Midbrain (tissue), 1 donor: ENCODE measurements around the gene ZNF516.

Experiments
- DNase-seq: peaks from one replicate; lab custom pipeline; 2025; lab: John Stamatoyannopoulos, UW

Gene ZNF516

DNA sequence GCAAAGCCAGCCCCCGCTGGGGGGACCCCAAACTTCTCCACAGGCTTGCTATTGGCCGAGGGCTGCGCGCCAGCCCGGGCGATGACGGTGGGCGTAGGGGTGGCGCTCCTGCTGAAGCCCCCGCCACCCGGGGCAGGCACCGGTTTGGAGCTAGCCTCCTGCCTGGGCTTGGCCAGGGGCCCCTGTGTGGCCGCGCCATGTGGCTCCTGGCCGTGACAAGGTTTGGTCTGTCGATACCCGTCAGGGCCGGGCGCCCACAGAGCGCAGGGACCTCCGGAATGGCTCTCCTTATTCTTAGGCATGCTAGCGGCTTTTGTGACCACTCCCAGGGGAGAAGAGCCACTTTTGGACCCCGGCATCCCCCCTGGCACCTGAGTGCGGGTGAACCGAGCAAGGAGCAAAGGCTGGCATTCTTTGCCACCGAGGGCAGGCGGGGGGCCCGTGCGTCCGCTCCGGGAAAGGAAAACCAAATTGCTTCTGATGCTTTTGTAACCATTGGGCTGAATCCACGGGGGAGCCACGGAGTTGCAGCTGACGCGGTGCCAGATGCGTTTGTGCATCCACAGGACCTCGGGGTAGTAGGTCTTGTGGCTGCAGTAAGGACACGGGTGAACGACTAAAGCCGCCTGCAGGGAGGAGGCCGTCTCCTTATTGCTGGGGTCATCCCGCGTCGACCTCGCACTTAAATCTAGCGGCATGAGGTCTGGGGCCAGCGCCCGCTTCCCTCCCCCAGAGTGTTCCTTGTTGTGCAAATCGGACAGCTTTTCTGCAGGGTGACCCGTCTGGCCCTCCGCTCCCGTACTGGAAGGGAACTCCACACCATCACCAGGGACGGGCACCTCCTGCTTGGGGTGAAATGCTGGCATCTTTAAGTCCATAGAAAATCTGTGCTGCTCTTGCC, 115.6 kb downstream of the ZNF516 start:
- DNase-seq = no peak

DNA sequence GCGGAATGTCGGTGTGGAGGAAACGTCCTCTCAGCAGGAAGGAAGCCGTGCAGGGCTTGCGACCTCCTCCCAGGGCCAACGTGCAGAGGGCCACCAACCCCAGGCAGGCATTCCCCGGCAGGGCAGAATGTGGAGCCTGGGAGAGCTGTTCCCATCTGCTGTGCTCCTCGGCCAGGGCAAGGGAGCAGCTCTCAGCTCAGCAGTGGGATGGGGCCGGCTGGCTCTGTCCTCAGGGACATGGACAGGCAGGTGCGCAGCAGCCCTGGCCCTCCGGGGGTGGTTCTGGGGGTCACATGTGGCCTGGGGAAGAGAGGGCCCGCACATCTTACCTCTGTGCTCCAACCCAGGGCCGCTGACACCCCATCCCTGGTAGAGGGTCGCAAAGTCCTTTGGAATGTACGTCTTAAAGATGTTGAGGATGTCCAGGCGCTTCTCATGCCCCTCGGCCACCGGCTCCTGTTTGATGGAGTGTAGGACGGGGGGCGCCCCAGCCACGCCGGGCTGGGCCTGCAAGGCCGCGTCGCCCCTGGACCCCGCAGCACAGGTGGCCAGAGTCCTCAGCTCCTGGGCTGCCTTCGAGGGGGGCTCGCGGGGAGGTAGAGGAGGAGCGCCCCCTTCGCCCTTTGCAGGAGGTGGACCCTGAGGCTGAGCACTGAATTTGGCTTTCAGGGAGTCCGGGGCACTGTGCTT, 116.4 kb downstream of the ZNF516 start:
- no peak for DNase-seq

DNA sequence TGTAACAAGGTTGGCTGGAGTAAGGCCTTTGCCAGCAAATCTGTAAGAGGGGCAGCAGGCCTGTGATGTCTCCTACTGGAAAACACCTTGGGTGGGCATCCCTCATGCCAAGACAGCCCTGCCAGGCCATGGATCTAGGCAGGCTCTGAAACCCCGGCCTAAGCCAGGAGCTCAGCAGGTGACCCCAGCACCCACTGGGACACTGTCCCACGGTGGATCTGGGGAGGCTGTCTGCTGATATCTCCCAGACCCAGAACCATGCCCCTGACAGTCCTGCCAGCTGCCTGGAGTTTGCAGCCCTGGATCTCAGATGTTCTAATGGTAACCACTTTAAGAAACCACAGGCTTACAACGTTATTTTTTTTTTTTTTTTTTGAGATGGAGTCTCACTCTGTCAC, 117.7 kb downstream of the ZNF516 start:
- DNase-seq = no peak

DNA sequence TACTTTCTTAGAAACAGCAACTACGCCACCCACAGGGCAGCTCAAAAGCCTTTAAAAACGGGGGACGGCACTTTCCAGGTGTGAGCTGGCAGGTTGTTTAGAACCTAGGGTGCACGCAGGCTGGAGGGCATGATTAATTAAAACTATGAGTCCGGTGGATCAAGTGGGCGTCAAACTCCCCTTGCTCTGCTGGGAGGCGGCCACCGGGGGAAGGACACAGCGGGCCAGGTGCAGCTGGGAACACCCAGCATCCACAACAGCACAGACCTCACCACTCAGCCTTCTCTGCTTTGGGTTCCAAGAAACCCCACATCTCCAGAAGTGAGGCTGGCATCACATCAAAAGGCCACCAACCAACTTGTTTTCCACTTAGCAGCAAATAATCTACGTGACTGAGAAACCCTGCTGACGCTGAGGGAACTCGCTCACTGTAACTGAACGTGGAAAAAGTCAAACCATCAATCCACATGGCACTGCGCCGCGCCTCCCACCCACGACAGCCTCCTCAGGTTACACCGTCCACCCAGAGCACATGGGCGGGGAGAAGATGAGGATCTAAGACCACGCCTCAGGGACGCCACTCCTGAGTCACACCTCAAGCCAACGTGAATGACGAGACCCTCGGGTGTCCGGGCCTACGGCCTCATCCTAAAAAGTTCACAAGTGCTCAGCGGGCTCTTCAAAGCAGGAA, 118.2 kb downstream of the ZNF516 start:
- no peak for DNase-seq

DNA sequence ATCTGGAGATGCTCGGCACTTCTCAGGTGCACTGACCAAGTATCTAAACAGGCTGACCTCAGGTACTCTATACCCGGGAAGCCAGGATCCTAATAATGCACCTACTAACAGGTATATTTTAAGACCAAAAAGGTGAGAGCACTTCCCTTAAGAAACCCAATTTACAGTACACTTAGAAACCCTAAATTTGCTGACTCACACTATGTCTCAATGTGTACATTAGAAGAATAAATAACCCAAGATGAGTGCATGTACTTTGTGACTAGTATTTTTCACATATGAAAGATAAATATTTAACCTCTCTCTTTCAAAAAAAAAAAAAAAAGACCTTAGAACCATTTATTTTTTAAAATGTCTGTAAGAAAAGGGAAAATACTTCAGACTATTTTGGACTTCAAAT, 118.8 kb downstream of the ZNF516 start:
- DNase-seq = no peak

DNA sequence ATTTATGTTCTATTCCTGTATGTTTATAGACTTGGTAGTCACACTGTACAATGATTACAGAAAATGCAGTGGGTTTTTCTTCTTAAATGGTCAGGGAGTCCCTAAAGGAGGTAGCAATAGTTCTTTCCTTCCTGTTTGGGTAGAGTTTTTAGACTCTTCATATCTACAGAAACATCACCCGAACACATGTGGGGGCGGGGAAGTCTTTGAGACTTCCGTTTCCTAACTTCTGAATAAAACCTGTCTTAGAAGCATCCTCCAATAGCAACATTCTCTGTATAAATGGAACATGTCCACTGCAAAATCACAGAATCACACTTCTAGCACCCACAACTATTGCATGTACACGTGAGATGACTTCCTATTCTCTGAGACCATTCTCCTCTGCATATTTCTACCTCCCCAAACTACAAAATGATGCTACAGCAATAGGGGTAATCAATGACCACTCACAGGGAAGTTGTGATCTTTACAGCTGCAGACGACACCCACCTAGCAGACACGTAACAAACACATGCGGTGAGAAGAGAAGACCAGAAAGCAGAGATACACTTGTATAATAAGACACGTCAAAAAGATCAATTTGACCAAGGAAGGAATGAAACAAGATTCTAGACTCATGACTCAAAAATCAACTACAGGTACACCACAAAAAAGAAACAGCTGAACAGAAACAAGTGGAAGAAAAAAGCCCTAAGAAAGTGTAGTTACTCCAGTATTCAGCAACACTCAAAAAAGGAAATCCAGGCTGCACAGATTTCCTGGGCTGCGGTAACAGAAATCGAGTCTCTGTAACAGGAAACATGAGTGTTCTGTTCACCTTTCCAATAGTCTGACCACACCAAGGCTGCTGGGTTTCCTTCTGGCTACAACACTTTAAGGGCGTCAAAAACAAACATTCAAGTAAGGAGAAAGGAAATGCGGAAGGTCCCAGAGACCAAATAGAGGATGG, 120.4 kb downstream of the ZNF516 start:
- DNase-seq = no peak

DNA sequence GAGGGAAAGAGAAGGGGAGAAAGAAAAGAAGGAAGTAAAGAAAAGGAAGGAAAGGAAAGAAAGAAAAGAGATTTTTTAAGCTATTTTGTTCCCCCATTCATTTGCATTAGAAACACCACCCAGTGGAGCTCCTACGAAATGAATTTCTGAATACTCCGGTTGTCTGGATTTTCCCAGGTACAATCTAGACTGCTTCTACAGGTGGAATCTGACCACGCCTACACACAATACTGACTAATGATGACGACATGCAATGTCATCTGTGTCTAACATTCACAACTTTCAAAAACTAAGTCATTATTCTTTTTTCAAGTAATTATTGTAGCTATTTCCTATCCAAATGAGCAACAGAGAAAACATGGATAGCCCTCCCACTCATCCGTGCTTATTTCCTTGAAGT, 121.7 kb downstream of the ZNF516 start:
- DNase-seq = no peak

DNA sequence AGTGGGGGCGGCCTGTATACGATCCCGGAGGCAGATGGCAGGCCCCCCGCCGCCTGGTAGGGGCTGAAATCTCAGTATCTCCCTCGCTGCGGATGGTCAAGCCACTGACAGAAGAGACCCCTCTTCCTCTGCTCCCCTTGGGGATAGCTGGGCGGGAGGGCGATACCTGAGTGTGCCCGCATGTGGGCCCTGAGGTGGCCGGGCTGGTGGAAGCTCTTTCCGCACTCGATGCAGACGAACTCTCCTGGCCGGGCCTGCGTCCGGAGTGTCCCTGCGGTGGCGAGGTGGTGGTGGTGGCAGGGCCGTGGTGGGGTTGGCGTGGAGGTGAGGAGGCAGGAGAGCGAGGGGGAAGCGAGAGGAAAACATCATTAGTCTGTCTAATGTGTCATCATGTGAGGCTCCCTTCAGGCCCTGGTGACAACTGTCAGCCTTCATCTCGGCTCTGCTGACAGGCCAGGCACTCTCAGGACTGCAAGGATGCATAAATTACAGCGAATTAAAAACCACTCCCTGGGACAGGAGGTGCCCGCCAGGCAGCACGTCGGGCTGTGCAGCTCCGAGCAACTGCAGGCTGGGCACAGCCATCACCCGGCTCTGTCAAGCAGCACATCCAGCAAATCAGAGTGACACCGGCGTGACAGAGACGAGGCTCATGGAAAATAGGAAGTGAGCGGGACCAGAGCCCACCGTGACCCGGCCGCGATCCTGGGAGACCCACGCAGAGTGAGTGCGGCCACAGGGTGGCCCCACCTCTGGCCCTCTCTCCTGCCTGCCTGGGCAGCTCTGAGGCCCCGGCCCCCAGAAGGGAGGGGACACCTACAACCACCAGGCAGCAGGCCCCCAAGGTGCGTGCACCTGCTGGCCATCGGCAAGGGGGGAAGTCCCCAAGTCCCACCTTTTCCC, 123.5 kb downstream of the ZNF516 start:
- no peak for DNase-seq

DNA sequence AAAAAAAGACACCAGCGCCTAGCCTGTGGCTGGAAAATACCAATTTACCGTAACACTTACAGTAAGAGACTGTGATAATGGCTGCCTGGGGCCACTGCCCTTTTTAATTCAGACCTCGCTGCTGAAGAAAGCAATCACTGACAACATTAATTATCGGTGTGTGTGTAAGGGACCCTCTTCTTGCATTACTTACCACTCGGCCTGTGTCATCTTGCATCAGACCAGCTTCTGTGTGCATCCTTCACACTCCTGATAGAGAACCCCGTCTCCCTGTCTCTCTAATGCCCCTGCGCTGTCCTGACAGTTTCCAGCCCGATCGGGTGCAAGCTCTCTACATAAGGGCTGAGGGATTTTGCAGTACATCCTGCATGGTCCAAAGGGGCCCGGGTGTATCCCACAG, 124.4 kb downstream of the ZNF516 start:
- DNase-seq = no peak

DNA sequence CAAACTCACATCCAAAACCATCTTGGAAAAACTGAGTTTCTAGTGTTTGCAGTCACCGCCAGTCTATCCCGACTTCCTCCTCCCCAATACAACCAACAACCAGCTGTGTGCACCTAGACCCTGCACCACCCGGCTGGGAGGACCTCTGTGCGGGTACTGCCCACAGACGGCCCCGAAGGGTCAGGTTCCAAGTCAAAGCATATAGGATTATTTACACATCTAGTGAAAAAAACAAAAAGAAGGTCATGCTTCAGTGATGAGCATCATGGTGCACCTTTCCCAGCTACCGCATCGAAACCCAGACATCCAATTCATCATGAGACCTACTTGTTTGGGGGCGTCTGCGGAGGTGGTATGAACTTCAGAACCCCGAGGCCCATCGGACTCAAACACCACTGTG, 124.8 kb downstream of the ZNF516 start:
- DNase-seq = no peak

DNA sequence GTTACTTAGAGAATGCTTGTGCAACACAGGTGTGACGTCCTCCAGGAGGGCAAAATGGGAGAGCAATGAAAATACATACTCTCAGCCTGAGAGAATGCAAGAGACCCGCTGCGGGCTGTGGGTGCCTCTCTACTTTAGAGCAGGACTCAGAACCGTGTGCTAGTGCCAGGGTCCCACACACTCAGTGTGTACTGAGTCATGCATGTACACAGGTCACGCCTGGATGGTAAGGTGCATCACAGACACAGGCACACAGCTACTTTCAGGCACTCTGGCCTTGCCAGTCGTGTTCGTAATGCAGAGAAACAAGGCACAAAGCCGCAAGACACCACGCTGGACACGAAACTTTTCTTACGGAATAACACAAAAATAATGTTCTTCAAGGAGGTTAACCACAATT, 125.3 kb downstream of the ZNF516 start:
- no peak for DNase-seq

DNA sequence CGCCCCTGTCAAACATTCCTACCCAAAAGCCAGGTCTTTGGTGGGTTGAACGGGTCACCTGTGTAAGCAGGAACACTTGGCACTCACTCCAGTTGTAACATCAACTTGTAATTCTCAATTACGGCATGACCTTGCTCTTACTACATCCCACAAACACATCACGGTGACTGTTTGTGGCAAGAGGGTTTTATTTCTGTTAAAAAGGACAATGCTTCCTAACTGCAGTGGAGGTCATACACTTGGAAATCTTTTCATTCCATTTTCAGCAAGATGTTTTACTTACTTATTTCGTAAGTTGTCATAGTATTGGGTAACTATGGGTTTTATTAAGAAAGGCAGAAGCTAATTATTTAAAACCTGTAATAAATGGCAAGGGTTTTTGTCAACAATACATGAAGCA, 126.1 kb downstream of the ZNF516 start:
- DNase-seq = no peak

DNA sequence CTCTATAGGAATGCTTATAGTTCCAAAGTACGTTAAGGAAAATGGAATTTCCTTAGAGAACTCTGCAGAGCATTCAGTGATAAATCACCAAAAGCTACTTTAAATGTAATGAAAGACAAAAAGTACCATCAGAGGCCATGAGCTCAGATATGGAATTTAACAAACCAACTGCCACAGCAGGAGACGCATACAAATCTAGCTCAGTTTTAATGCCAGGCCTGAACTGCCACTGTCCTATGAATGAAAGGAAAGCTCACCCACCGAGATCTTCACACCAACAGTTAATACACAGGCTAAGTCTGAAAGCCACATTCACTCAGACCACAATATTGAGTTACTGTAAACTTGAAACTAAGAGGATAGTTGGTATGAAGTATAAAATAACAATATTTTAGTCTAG, 126.8 kb downstream of the ZNF516 start:
- DNase-seq = no peak

DNA sequence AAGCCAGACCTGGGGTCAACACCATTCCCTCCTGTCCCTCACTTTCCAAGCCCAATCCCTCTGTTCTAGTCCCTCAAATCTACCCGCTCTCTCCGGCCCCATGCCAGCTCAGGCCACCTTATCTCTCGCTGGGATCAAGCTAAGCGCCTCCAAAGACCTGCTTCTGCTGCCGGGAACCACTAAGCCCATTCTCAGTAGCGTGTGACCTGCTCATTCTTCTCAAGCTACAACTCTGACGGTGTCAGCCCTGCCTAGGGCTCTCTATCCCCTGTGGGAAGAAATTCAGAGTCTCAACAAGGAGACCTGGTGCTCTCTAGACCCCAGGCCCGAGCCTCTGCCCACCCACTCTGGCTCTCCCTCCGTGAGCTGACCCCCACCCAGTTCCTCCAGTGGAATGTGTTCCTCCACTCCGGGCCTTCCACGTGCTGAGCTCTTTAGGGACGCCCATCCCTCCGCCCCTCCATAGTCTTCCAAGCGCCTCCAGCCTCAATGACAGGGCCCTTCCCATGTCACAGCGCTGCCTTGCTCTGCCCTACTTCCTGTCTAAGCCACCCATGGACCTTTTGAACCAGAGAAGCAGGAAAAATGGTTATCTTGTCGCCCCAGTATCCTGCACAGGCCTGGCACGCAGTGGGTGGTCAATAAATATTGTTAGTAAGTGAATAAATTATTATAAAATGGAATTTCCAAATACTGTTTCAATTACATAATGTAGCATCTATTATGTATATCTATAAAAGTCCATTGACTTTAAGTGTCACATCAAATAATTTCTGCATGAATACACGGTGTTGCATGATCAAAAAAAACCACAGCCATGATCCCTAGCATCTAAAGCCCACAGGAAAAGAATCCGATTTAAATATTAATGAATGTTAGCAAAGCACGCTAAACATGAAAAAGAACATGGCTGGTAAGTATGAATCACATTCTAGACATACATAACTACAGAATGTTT, 127.6 kb downstream of the ZNF516 start:
- DNase-seq = no peak

DNA sequence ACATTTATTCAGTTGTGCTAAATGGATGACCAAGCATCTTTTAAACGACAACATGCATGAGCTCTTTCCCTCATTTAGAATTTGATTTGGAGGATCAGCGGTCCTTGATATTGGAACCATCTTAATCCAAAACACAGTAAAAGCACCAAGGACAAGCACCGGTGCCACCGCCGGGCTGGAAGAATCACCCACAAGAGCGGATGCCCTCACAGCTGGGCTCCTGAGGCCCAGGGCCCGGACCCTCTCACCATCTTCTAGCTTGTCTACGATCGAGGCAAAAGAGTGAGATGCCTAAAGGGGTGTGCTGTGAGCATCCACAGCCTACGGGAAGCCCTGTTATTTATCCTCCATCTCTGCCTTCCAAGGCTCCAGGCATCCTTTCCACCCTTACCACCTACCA, 129.5 kb downstream of the ZNF516 start:
- no peak for DNase-seq

DNA sequence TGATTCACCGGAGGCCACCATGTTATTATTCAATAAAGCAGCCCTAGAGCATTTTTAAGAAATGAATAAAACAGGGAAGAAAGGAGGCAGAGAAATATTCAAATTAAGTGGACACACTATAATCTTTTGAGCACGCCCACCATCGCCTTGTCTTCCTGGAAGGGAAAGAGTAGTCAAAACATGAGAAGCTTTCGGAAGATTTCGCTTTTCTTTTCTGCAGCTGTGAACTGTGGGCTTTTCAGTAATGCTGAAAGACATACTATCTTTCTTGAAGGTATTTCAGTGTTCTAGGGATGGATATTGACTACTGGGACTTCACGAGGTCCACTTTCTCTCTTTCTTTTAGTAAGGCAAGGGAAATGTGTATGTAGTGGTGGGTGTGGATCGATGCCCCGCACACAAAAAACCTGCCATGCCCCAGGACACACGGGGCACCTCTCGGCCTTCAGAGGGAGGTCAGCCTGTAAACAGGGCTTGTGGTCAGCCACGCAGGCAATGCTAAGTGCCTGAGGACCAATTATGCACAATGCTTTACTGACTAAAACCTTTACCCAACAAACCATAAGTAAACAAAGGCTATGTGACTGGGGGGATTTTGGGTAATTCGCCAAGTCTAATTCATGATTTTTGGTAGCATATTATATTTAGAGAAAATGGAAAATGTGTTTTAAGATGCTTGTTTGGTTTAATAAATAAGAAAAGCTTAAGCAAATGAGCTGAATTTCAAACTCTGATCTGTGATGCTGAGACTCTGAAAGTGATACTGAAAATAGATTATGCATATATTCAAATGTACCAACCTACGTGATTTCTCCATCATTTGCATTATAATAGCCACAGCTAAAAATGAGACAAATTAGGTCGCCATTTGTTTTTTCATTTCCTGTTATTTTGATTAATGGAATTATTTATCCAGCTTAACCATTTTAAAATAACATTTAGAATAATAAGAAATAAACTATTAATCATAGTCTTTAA, 130.5 kb downstream of the ZNF516 start:
- DNase-seq = no peak

DNA sequence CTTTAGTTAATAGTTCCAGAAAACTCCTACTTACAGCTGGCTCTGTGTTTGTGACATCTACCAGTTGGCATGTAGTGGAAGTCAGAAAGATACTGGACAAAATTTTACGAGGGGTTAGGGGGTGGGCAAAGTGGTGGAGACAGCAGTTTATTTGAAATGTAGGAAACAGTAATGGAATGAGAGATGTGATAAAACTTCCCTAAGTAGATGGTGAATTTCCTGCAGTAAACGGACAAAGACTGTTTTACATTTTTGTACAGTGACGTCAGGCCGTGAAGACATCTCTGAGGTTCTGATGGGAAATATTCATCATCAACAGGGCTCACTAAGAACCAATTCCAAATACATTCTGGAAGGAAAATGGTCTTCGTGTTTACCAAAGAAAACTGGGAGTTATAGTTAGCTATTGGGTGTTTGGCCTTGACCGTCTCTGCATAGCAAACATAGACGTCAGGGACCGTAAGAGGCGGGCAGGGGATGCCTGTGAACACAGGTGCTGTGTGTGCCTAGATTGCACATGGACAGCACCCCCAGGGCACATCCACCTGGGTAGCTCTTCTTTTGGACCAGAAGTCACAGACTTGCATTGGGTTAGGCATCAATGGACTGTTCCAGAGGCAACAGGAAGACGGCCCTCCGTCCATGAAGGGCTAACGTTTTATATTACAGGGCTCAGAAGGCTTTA, 131.5 kb downstream of the ZNF516 start:
- no peak for DNase-seq

DNA sequence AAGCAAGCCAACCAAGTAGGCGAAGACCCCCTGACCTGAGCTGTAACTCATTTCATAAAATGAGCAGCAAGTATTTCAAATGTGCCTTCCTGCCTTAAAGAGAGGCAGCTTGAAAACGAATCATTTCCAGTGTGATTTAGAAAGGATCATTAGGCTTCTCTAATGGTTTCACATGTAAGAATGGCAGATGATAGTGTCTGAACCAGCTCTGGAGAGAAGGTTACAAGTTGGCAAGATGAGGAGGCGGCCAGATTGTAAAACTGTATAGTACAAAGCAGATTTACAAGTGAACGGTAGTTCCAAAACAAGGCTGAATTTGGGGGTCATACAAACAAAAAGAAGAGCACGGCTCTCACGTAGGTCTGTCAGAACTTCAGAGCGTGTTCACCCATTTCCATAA, 132.4 kb downstream of the ZNF516 start:
- DNase-seq = no peak
